Progenitor cell of endocrine pancreas (in vitro differentiated cells): ENCODE results near the gene SP4. TPM values are rescaled to one million over a fixed set of nuclear protein-coding genes. Genes with fewer than 3 reads are reported as not detected.

Experiments
- DNase-seq: peaks from one replicate; pipeline ENCODE4 v3.0.0; 2021; ENCODE audit warnings: low spot score; ENCODE audit not compliant: unreplicated experiment
- H3K27ac Mint-ChIP-seq: 2 replicates; pipeline ENCODE4 v1.8.0; 2021; ENCODE audit warnings: mild to moderate bottlenecking, moderate library complexity, mixed read lengths
- H3K27me3 Mint-ChIP-seq: 2 replicates; pipeline ENCODE4 v1.8.0; 2021; ENCODE audit warnings: mixed read lengths
- H3K36me3 Mint-ChIP-seq: 2 replicates; pipeline ENCODE4 v1.8.0; 2022; ENCODE audit warnings: mixed read lengths; ENCODE audit not compliant: insufficient read depth
- H3K4me1 Mint-ChIP-seq: 2 replicates; pipeline ENCODE4 v1.8.0; 2021; ENCODE audit warnings: low read depth, mixed read lengths
- H3K4me3 Mint-ChIP-seq: 2 replicates; pipeline ENCODE4 v1.8.0; 2021; ENCODE audit warnings: low read depth, mild to moderate bottlenecking, moderate library complexity, mixed read lengths
- H3K9me3 Mint-ChIP-seq: 2 replicates; pipeline ENCODE4 v1.8.0; 2021; ENCODE audit warnings: low read depth, mixed read lengths
- CTCF ChIP-seq: fragments of 200-600 bp; sonication (generic); IDR thresholded peaks from one replicate; pipeline ENCODE4 v1.5.0; 2021; ENCODE audit warnings: antibody characterized with exemption, mild to moderate bottlenecking; ENCODE audit not compliant: unreplicated experiment
- total RNA-seq: library from RNA; stranded (reverse); gene quantifications from 2 replicates; pipeline ENCODE4 v1.2.1, GENCODE V29; 2021

SP4 gene
- total RNA-seq, 1 donor from 2014 or later, result 19.8 TPM

DNA sequence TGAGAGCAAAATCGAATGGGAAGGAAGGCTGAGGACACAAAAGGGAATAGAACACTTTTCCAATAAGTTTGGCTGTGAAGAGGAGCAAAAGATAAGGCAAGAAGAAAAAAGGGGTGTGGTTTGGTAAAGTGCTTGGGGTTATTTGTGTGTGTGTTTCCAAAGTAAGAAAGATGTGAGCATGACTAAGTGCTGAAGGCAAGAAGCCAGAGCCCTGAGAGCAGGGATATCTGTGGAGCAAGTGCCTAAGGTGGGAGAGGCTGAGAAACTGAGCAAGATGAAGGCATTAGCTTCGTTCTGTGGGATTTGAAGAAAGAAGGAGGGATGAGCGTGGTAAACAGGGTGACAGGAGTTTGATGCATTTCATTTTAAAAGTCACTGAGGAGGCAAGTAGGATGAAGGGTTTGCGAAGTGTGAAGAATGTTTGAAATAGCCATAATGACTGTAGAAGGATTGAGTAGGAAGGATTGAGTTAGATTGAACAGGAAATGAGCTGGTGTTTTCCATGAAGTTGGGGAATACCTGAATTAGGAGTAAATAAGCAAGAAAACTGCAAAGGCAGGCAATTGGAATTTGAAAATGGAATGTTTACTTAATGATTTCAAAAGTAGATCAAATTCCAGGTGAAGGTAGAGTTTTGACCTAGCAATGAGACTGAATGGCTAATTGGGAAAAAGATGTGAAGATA is 19.9 kb upstream of the SP4 start:
- no peaks in the 10 kb centered on the region for H3K36me3 Mint-ChIP-seq
- no peak for TF ChIP-seq CTCF
- peaks cover 18% of the 10 kb centered on the region for H3K4me1 Mint-ChIP-seq
- no peak overlapping the region for H3K4me3 Mint-ChIP-seq
- no peak for DNase-seq
- H3K27me3 Mint-ChIP-seq, result no peaks in the 10 kb centered on the region
- H3K9me3 Mint-ChIP-seq, result peaks cover 6% of the 10 kb centered on the region
- H3K27ac Mint-ChIP-seq, result no peak overlapping the region

DNA sequence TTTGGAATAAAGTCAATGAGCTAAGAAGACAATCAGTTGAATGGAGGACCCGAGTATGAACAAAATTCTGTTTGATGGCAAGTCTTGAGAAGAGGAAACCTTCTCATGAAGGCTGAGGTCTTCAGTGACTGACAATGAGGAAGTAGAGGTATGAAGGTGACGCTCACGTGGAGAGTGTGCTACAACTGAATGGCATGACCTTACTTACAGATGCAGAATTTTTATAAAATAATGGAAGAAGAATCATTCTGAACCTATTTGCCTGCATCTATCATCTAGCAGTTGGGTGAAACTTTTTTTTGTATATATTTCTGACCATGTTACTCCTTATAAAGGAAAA is 19.4 kb upstream of the SP4 start:
- TF ChIP-seq CTCF, result no peak
- H3K4me3 Mint-ChIP-seq, result no peak overlapping the region

DNA sequence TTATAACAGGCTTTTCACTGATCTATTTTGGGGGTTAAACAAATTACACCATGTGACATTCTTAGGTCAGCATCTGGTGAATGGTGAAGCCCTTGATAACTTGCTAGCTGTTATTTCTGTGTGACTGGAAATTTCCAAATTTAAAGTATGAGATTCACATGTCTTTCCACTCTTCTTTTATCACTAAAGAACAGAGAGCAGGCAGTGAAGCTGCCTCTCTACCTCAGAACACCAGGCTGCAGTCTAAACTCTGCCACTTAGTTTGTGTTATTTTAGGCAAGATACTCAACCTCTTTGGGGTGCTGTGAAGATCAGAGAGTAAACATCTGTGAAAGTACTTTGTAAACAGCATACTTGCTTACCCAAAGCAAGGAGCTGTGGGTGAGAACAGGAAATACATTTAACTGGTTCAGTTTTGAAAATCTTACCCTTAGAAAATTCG is 15.5 kb upstream of the SP4 start:
- Mint-ChIP-seq H3K4me1 (peaks cover 19% of the 10 kb centered on the region), H3K27me3 (peaks cover 4% of the 10 kb centered on the region), H3K9me3 (no peaks in the 10 kb centered on the region), H3K27ac (no peak overlapping the region), H3K36me3 (no peaks in the 10 kb centered on the region), H3K4me3 (no peak overlapping the region)
- DNase-seq, result no peak
- no peak for TF ChIP-seq CTCF

More for the DNA sequence above, 19.4 kb upstream of the SP4 start:
- DNase-seq, result no peak
- H3K27ac Mint-ChIP-seq, result no peak overlapping the region
- no peaks in the 10 kb centered on the region for H3K27me3 Mint-ChIP-seq
- H3K4me1 Mint-ChIP-seq, result peaks cover 19% of the 10 kb centered on the region
- no peaks in the 10 kb centered on the region for H3K36me3 Mint-ChIP-seq
- peaks cover 6% of the 10 kb centered on the region for H3K9me3 Mint-ChIP-seq

DNA sequence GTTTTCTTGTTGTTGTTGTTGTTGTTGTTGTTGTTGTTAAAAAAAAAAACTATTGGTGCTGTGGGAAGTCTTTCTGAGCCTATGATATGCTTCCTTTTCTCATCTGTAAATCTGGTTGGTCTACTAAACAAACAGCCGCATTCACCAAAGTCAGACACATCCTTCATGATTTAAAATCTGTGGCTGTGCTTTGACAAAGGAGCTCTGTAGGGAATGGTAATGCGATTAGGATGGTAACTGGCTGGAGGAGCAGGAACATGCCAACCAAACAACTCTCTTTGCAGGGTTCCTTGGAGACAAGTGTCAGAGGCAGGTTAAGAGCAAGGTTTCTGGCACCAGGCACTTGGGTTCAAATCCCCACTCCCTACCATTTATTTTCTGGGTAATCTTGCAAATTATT is 14.9 kb upstream of the SP4 start:
- no peak overlapping the region for H3K4me3 Mint-ChIP-seq
- no peak for DNase-seq
- H3K27ac Mint-ChIP-seq, result no peak overlapping the region
- no peak for TF ChIP-seq CTCF
- H3K36me3 Mint-ChIP-seq, result no peaks in the 10 kb centered on the region
- no peaks in the 10 kb centered on the region for H3K9me3 Mint-ChIP-seq
- H3K4me1 Mint-ChIP-seq, result peaks cover 17% of the 10 kb centered on the region
- H3K27me3 Mint-ChIP-seq, result peaks cover 9% of the 10 kb centered on the region

- H3K9me3 Mint-ChIP-seq, result no peaks in the 10 kb centered on the region
- no peaks in the 10 kb centered on the region for H3K36me3 Mint-ChIP-seq
- DNase-seq, result no peak
- H3K4me1 Mint-ChIP-seq, result peaks cover 13% of the 10 kb centered on the region
- H3K27ac Mint-ChIP-seq, result no peak overlapping the region
- H3K4me3 Mint-ChIP-seq, result no peak overlapping the region
- TF ChIP-seq CTCF, result no peak
- H3K27me3 Mint-ChIP-seq, result peaks cover 9% of the 10 kb centered on the region
Observed at GRCh38 chr7:21413502-21413901, 14.4 kb upstream of the SP4 start.
